Left ventricle myocardium inferior (tissue), 1 donor: Measurements from ENCODE around the gene PYCARD. TPM values are rescaled to one million over a fixed set of nuclear protein-coding genes. Genes with fewer than 3 reads are reported as not detected.

ENCODE experiments used
- DNase-seq: peaks from one replicate; pipeline ENCODE4 v3.0.0-alpha.2; 2020
- H3K27ac ChIP-seq: fragments of 200-600 bp; replicated peaks from 2 replicates; pipeline ENCODE4 v1.8.0; 2021
- H3K27me3 ChIP-seq: fragments of 200-600 bp; 2 replicates; pipeline ENCODE4 v1.8.0; 2021; ENCODE audit warnings: low read depth
- H3K36me3 ChIP-seq: fragments of 200-600 bp; 2 replicates; pipeline ENCODE4 v1.8.0; 2021
- H3K4me1 ChIP-seq: fragments of 200-600 bp; 2 replicates; pipeline ENCODE4 v1.8.0; 2021
- H3K4me3 ChIP-seq: fragments of 200-600 bp; 2 replicates; pipeline ENCODE4 v1.8.0; 2021; ENCODE audit warnings: mild to moderate bottlenecking, moderate library complexity
- H3K9me3 ChIP-seq: fragments of 200-600 bp; replicated peaks from 2 replicates; pipeline ENCODE4 v1.8.0; 2021
- intact Hi-C: fragments of 100-400 bp; cut with micrococcal nuclease; formaldehyde crosslinking; loops from one replicate; pipeline ENCODE4 v1.11.0; 2022
- total RNA-seq: library from RNA; stranded (reverse); fragmentation: NEBNext Ultra II Directional; extraction: Animal tissue kit (Norgen Biotek cat#: 25700); gene quantifications from one replicate; pipeline ENCODE4 v1.2.1, GENCODE V29; 2021
- TF ChIP-seq, protein P1 (sequence below): fragments of 200-600 bp; IDR thresholded peaks from 2 replicates; pipeline ENCODE4 v1.8.0; 2021; ENCODE audit warnings: antibody characterized with exemption, mild to moderate bottlenecking, borderline replicate concordance
- donor health status: DM: no; HTN: yes; CAD: no; lungs with severe emphysema.

Gene PYCARD
- total RNA-seq, 1 donor from 2014 or later: 5.3 TPM

DNA sequence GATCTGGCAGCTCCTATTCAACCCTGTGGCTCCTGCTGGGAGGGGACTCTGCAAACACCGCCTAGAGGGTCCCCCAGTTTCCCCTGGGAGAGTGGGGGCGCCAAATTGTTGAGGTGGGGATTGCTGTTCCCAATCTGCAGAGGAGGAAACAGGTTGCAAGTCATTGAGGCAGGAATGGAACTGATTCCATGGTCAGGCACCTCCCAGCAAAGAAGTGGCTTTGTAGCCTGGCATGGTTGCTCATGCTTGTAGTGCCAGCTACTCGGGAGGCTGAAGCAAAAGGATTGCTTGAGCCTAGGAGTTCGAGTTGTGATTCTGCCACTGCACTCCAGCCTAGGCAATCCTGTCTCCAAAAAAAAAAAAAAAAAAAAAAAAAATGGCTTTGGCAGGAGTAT is 14.6 kb upstream of the PYCARD start:
- TF ChIP-seq, protein P1, sequence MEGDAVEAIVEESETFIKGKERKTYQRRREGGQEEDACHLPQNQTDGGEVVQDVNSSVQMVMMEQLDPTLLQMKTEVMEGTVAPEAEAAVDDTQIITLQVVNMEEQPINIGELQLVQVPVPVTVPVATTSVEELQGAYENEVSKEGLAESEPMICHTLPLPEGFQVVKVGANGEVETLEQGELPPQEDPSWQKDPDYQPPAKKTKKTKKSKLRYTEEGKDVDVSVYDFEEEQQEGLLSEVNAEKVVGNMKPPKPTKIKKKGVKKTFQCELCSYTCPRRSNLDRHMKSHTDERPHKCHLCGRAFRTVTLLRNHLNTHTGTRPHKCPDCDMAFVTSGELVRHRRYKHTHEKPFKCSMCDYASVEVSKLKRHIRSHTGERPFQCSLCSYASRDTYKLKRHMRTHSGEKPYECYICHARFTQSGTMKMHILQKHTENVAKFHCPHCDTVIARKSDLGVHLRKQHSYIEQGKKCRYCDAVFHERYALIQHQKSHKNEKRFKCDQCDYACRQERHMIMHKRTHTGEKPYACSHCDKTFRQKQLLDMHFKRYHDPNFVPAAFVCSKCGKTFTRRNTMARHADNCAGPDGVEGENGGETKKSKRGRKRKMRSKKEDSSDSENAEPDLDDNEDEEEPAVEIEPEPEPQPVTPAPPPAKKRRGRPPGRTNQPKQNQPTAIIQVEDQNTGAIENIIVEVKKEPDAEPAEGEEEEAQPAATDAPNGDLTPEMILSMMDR: no peak
- intact Hi-C loops: no loop called here
- H3K27ac ChIP-seq: no peak overlapping the region
- peaks cover 64% of the 10 kb centered on the region for H3K27me3 ChIP-seq
- no peaks in the 10 kb centered on the region for H3K9me3 ChIP-seq
- peak overlapping the region; percentile 71 for H3K4me3 ChIP-seq
- no peaks in the 10 kb centered on the region for H3K36me3 ChIP-seq
- H3K4me1 ChIP-seq: peaks cover 27% of the 10 kb centered on the region
- DNase-seq: no peak

DNA sequence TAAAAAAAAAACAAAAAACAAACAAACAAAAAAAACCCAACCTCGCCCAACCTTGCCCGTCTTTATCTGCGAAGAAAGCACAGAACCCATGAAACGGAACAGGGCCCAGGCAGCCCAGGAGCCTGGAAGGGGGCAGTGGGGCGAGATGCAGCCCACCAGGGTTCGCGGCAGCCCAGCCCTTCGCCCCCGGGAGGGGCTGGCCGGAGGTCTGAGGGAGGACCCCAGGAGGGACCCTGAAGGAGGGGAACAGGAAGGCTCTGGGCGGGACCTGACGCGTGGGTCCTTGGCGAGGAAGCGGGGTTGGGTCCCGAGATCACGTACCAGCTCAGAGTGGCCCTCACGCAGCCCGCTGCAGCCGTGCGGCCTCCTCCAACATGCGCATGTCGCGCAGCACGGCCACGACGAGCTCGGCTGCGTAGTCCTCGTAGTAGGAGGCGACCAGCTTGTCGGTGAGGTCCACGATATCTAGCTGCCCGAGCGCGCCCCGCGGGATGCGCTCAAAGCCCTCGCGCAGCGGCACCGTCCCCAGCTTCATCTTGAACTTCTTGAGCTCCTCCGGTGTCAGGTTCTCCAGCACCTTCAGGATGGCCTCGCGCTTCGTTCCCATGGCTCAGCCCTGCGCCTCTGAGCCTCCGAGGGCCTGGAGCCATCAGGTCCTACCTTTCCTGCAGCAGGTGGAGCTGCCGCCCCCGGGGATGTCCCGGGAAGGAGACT is 14.0 kb upstream of the PYCARD start, which contains the start of gene PYDC1:
Gene PYDC1, minus strand, starts transcription at position 714 of the 714 bp plus-strand sequence. Its CDS starts 107 bp downstream, at position 607.
- intact Hi-C loops: no loop called here
- DNase-seq: no peak
- Histone ChIP-seq H3K27me3 (peaks cover 64% of the 10 kb centered on the region), H3K9me3 (no peaks in the 10 kb centered on the region), H3K4me1 (peaks cover 27% of the 10 kb centered on the region), H3K4me3 (peak within 1 kb of the TSS; percentile 71), H3K36me3 (no peaks in the 10 kb centered on the region), H3K27ac (no peak within 1 kb of the TSS)
- TF ChIP-seq, protein P1: no peak

DNA sequence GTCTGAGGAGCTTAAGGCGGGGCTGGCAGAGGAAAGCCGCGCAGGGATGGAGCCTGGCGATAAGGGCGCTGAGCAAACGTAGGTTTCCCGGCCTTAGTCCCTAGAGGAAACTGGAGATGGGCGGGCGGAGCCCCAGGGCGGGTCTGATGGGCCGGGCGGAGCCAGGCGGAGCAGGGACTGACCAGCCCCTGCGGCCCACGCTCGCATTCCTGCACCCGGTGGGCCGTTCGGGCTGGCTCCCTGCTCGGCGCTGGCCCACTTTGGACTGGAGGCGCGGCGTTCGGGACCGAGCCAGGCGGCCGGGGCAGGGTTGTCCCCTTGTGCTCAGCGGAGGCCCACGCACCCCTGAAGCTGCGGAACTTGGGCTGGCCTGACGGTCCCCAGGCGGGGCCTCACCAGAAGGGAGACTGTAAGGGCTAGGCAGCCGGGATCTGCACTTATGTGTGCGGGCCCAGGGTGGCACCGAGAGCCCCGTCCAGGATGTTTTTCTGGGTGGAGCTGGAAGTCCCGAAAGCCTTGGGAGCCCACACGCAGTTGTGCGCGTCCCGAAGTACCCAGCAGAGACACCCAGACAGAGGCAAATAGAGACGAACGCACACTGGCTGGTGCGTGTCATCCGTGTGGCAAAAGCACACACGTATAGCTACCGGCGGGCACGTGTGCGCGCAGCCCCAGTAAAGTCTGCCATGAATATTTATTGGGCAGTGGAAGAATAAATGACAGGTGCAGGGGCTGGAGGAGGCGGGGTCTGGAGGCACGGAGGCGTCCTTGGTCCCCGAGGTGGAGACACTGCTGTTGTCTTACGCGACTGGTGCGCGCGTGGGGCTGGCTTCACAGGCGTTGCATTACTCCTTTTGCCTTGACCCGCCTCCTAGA is 13.0 kb upstream of the PYCARD start:
- no peak overlapping the region for H3K27ac ChIP-seq
- no peaks in the 10 kb centered on the region for H3K9me3 ChIP-seq
- H3K4me1 ChIP-seq: peaks cover 27% of the 10 kb centered on the region
- TF ChIP-seq, protein P1: no peak
- DNase-seq: peak; percentile 62
- intact Hi-C loops: no loop called here
- no peaks in the 10 kb centered on the region for H3K36me3 ChIP-seq
- peak overlapping the region; percentile 71 for H3K4me3 ChIP-seq
- peaks cover 60% of the 10 kb centered on the region for H3K27me3 ChIP-seq

DNA sequence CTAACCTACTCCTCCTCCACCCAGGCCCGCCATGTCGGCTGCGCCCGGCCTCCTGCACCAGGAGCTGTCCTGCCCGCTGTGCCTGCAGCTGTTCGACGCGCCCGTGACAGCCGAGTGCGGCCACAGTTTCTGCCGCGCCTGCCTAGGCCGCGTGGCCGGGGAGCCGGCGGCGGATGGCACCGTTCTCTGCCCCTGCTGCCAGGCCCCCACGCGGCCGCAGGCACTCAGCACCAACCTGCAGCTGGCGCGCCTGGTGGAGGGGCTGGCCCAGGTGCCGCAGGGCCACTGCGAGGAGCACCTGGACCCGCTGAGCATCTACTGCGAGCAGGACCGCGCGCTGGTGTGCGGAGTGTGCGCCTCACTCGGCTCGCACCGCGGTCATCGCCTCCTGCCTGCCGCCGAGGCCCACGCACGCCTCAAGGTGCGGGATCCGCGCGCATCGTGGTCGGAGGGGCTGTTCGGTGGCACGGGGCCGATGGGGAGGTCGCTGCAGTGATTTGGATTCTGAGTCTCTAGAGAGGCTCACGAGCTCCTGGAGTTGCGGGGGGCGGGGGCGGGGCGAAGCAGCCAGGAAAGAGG is 12.2 kb upstream of the PYCARD start:
- peaks cover 53% of the 10 kb centered on the region for H3K27me3 ChIP-seq

More for the DNA sequence above, 12.2 kb upstream of the PYCARD start:
- H3K4me3 ChIP-seq: peak overlapping the region; percentile 71
- H3K36me3 ChIP-seq: no peaks in the 10 kb centered on the region
- DNase-seq: no peak
- H3K27ac ChIP-seq: no peak overlapping the region
- peaks cover 27% of the 10 kb centered on the region for H3K4me1 ChIP-seq
- TF ChIP-seq, protein P1: no peak
- no peaks in the 10 kb centered on the region for H3K9me3 ChIP-seq
- intact Hi-C loops: no loop called here
